Left ventricle myocardium inferior (tissue), 1 donor: Measurements from ENCODE around the gene SNX10. TPM values are rescaled to one million over a fixed set of nuclear protein-coding genes. Genes with fewer than 3 reads are reported as not detected.
"Not testable (repeated sequence)": the region's sequence is repeated elsewhere in the genome, so short reads cannot be mapped to it uniquely, and the experiment has no call there.

ENCODE experiments used
- DNase-seq: peaks from one replicate; pipeline ENCODE4 v3.0.0-alpha.2; 2020
- H3K27ac ChIP-seq: fragments of 200-600 bp; replicated peaks from 2 replicates; pipeline ENCODE4 v1.8.0; 2021
- H3K27me3 ChIP-seq: fragments of 200-600 bp; 2 replicates; pipeline ENCODE4 v1.8.0; 2021; ENCODE audit warnings: low read depth
- H3K36me3 ChIP-seq: fragments of 200-600 bp; 2 replicates; pipeline ENCODE4 v1.8.0; 2021
- H3K4me1 ChIP-seq: fragments of 200-600 bp; 2 replicates; pipeline ENCODE4 v1.8.0; 2021
- H3K4me3 ChIP-seq: fragments of 200-600 bp; 2 replicates; pipeline ENCODE4 v1.8.0; 2021; ENCODE audit warnings: mild to moderate bottlenecking, moderate library complexity
- H3K9me3 ChIP-seq: fragments of 200-600 bp; replicated peaks from 2 replicates; pipeline ENCODE4 v1.8.0; 2021
- intact Hi-C: fragments of 100-400 bp; cut with micrococcal nuclease; formaldehyde crosslinking; loops from one replicate; pipeline ENCODE4 v1.11.0; 2022
- total RNA-seq: library from RNA; stranded (reverse); fragmentation: NEBNext Ultra II Directional; extraction: Animal tissue kit (Norgen Biotek cat#: 25700); gene quantifications from one replicate; pipeline ENCODE4 v1.2.1, GENCODE V29; 2021
- TF ChIP-seq, protein P1 (sequence below): fragments of 200-600 bp; IDR thresholded peaks from 2 replicates; pipeline ENCODE4 v1.8.0; 2021; ENCODE audit warnings: antibody characterized with exemption, mild to moderate bottlenecking, borderline replicate concordance
- donor health status: DM: no; HTN: yes; CAD: no; lungs with severe emphysema.

SNX10 gene
- total RNA-seq, 1 donor from 2014 or later, result 1.1 TPM

DNA sequence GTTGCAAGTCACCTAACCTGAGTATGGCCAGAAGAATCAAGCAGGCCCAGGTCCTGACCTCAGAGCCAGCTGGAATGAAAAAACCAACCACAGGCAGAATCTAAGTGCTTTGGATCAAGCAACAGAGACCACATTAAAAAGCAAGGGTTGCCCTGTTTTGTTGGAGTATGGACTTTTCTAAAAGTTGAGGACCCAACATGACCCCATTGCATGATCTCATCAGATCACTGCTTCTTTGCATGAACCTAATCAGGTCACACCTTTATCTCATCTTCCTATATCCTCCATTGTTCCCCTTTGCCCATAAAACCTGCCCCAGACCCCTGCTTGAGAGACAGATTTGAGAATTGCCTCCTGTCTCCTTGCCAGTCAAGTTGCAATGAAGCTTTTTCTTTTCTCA, 11.6 kb upstream of the SNX10 start:
- intact Hi-C loops, result no loop called here
- H3K36me3 ChIP-seq, result no peaks in the 10 kb centered on the region
- TF ChIP-seq, protein P1, sequence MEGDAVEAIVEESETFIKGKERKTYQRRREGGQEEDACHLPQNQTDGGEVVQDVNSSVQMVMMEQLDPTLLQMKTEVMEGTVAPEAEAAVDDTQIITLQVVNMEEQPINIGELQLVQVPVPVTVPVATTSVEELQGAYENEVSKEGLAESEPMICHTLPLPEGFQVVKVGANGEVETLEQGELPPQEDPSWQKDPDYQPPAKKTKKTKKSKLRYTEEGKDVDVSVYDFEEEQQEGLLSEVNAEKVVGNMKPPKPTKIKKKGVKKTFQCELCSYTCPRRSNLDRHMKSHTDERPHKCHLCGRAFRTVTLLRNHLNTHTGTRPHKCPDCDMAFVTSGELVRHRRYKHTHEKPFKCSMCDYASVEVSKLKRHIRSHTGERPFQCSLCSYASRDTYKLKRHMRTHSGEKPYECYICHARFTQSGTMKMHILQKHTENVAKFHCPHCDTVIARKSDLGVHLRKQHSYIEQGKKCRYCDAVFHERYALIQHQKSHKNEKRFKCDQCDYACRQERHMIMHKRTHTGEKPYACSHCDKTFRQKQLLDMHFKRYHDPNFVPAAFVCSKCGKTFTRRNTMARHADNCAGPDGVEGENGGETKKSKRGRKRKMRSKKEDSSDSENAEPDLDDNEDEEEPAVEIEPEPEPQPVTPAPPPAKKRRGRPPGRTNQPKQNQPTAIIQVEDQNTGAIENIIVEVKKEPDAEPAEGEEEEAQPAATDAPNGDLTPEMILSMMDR, result no peak
- H3K27ac ChIP-seq, result no peak overlapping the region
- peaks cover 4% of the 10 kb centered on the region for H3K27me3 ChIP-seq
- H3K9me3 ChIP-seq, result no peaks in the 10 kb centered on the region
- no peaks in the 10 kb centered on the region for H3K4me1 ChIP-seq
- DNase-seq, result no peak
- no peak overlapping the region for H3K4me3 ChIP-seq

DNA sequence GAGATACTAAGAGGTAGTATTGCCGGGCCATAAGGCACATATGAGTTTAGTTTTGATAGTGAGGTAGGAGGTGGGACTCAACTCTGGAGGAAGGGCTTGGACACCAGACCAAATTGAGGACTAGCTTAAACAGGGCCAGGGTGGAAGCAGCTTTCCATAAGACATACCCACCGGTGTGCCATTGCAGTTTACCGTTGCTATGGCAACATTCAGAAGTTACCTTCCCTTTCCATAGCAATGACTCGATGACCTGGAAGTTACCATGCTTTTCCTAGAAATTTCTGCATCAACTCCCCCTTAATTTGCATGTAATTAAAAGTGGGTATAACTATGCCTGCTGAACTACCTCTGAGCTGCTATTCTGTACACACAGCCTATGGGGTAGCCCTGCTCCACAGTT, 10.9 kb upstream of the SNX10 start:
- H3K4me3 ChIP-seq, result no peak overlapping the region
- H3K27ac ChIP-seq, result no peak overlapping the region
- TF ChIP-seq, protein P1, result no peak
- no peaks in the 10 kb centered on the region for H3K9me3 ChIP-seq
- no peak for DNase-seq
- no peaks in the 10 kb centered on the region for H3K36me3 ChIP-seq
- intact Hi-C loops, result no loop called here
- peaks cover 4% of the 10 kb centered on the region for H3K27me3 ChIP-seq
- H3K4me1 ChIP-seq, result no peaks in the 10 kb centered on the region

- intact Hi-C loops, result no loop called here
- Histone ChIP-seq H3K4me1 (no peaks in the 10 kb centered on the region), H3K9me3 (no peaks in the 10 kb centered on the region), H3K4me3 (no peak overlapping the region), H3K27me3 (peaks cover 9% of the 10 kb centered on the region), H3K27ac (no peak overlapping the region), H3K36me3 (no peaks in the 10 kb centered on the region)
- no peak for DNase-seq
- TF ChIP-seq, protein P1, result no peak
Measured at GRCh38 chr7:26284477-26284876, 7.2 kb upstream of the SNX10 start.

DNA sequence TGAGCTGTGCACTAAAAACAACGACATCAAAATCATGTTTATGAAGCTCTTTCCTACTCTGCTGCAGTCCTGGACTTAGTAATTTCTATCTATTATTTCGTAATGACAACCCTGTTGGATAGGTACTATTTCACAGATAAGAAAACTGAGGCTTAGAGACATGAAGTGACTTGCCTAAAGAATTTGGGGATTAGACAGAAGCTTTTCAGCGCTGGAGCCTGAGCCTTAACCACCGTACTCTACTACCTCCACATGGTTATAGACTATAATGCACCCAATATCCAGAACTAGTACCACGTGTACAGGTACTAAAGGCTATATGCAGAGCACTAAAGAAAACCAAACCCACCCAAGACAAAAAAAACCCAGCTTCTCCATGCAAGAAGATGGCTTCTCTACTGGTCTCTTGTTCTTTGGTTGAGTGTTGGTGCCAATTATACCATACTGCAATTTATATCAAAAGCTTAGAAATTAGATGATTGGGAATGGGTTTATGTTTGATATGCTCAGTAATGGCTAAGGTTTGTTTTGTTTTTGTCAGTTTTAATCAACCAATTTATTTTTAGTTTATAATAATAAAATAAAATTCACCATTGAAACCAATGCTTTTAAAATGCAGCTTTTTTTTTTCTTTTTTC, 6.5 kb upstream of the SNX10 start:
- no peak for DNase-seq
- H3K4me3 ChIP-seq, result no peak overlapping the region
- TF ChIP-seq, protein P1, result no peak
- no peaks in the 10 kb centered on the region for H3K36me3 ChIP-seq
- no peak overlapping the region for H3K27ac ChIP-seq
- H3K9me3 ChIP-seq, result no peaks in the 10 kb centered on the region
- intact Hi-C loops, result no loop called here
- no peaks in the 10 kb centered on the region for H3K4me1 ChIP-seq
- H3K27me3 ChIP-seq, result peaks cover 9% of the 10 kb centered on the region

GRCh38 chr7:26286157-26286556, 5.5 kb upstream of the SNX10 start:
- intact Hi-C loops, result no loop called here
- no peak for DNase-seq
- Histone ChIP-seq H3K27ac (no peak overlapping the region), H3K4me1 (no peaks in the 10 kb centered on the region), H3K36me3 (no peaks in the 10 kb centered on the region), H3K27me3 (peaks cover 9% of the 10 kb centered on the region), H3K4me3 (no peak overlapping the region), H3K9me3 (no peaks in the 10 kb centered on the region)
- TF ChIP-seq, protein P1, result no peak

- H3K4me3 ChIP-seq, H3K36me3 ChIP-seq, H3K27ac ChIP-seq, H3K4me1 ChIP-seq, intact Hi-C loops, H3K9me3 ChIP-seq: not testable (repeated sequence)
- peak; percentile 24 for DNase-seq
- peaks cover 25% of the 10 kb centered on the region for H3K27me3 ChIP-seq
Measured at GRCh38 chr7:26288126-26288525, 3.5 kb upstream of the SNX10 start.
